ENCODE results near the gene SYTL4.
"Not testable (repeated sequence)": the region's sequence is repeated elsewhere in the genome, so short reads cannot be mapped to it uniquely, and the experiment has no call there.

Gene SYTL4

GRCh38 chrX:100731441-100732281, at the start of gene SYTL4:
TSS of gene SYTL4 (minus strand) at chrX:100732121. CDS start at chrX:100702037, 30,084 bp downstream.
- TF ChIP-seq, protein P1, sequence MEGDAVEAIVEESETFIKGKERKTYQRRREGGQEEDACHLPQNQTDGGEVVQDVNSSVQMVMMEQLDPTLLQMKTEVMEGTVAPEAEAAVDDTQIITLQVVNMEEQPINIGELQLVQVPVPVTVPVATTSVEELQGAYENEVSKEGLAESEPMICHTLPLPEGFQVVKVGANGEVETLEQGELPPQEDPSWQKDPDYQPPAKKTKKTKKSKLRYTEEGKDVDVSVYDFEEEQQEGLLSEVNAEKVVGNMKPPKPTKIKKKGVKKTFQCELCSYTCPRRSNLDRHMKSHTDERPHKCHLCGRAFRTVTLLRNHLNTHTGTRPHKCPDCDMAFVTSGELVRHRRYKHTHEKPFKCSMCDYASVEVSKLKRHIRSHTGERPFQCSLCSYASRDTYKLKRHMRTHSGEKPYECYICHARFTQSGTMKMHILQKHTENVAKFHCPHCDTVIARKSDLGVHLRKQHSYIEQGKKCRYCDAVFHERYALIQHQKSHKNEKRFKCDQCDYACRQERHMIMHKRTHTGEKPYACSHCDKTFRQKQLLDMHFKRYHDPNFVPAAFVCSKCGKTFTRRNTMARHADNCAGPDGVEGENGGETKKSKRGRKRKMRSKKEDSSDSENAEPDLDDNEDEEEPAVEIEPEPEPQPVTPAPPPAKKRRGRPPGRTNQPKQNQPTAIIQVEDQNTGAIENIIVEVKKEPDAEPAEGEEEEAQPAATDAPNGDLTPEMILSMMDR (IDR thresholded peaks at IDR 0.05; ENCODE audit: extremely low read depth, insufficient read depth, missing control alignments), result no peak
- DNase-seq (ENCODE audit: low spot score), result peak; percentile 14
- in situ Hi-C loops (cut with MboI; ENCODE audit: low pct_unique_long_range_greater_than_20kb, low sequenced_read_pairs, unreplicated experiment), result no loop called here

GRCh38 chrX:100769439-100769838, 37.5 kb upstream of the SYTL4 start:
- not testable (repeated sequence) for DNase-seq (ENCODE audit: low spot score)
- in situ Hi-C loops (cut with MboI; ENCODE audit: low pct_unique_long_range_greater_than_20kb, low sequenced_read_pairs, unreplicated experiment), result loop anchor here (5.0 to 25.0 kb wide), 2 partner anchors 82 to 257 kb away; no protein-coding TSS in a partner anchor

DNA sequence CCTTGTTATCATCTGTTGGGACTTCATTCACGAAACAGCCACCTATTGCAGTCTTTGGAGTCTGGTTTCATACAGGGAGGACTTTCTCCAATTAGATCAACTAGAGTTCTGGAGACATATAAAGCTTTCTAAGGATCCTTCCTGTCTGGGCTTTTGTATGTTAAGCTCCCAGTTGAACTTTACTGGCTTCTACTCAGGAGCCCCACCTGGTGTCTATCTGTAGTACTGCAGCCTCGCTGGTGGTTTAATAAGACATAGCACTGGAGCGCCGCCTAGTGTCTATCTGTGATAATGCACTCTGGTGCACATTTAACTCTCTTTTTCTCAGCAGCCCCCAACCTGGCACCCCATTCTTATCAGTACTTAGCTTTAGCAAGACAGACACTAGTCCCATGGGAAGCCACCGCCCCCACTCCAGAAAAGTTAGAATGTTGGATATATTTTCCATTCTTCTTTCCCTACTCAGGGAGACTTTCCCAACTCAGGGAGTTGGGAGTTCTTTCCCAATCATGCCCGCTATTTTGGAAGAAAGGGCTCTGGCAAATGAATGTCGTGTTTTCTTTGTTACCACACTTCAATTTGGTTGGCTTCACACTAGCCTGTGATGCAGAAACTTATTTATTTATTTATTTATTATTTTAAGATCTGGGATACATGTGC, 36.9 kb upstream of the SYTL4 start:
- TF ChIP-seq, protein P1 (IDR thresholded peaks at IDR 0.05; ENCODE audit: extremely low read depth, insufficient read depth, missing control alignments), result peak; percentile 100
- in situ Hi-C loops (cut with MboI; ENCODE audit: low pct_unique_long_range_greater_than_20kb, low sequenced_read_pairs, unreplicated experiment), result loop anchor here (5.0 to 25.0 kb wide), 2 partner anchors 82 to 257 kb away; no protein-coding TSS in a partner anchor
- peak; percentile 70 for DNase-seq (ENCODE audit: low spot score)

GRCh38 chrX:100750883-100751282, 19.0 kb upstream of the SYTL4 start:
- in situ Hi-C loops (cut with MboI; ENCODE audit: low pct_unique_long_range_greater_than_20kb, low sequenced_read_pairs, unreplicated experiment), result loop anchor here (25.0 kb wide), 1 partner anchor 239 kb away; no protein-coding TSS in a partner anchor
- TF ChIP-seq, protein P1 (IDR thresholded peaks at IDR 0.05; ENCODE audit: extremely low read depth, insufficient read depth, missing control alignments), result no peak
- no peak for DNase-seq (ENCODE audit: low spot score)

DNA sequence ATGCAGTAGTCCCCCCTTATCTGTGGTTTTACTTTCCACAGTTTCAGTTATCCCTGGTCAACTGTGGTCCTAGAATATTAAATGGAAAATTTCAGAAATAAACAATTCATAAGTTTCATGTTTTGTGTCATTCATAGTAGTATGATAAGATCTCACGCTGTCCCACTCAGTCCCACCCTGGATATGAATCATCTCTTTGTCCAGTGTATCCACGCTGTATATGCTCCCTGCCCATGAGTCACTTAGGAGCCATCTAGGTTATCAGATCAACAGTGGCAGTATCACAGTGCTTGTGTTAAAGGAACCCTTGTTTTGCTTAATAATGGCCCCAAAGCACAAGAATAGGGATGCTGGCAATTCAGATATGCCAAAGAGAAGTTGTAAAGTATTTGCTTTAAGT, 16.2 kb upstream of the SYTL4 start:
- TF ChIP-seq, protein P1 (IDR thresholded peaks at IDR 0.05; ENCODE audit: extremely low read depth, insufficient read depth, missing control alignments), result no peak
- no peak for DNase-seq (ENCODE audit: low spot score)

DNA sequence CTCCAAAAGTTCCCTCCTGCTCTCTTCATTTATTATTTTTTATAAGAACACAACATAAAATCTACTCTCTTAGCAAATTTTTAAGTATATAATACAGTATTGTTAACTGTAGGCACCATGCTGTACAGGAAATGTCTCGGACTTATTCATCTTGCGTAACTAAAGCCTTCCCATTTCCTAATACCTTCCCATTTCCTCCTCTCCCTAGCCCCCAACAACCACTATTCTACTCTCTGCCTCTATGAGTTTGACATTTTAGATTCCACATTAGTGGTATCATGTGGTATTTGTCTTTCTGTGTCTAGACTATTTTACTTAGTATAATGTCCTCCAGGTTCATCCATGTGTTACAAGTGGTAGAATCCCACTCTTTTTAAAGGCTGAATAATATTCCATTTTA, 15.8 kb upstream of the SYTL4 start:
- in situ Hi-C loops (cut with MboI; ENCODE audit: low pct_unique_long_range_greater_than_20kb, low sequenced_read_pairs, unreplicated experiment), result no loop called here
- no peak for DNase-seq (ENCODE audit: low spot score)
- TF ChIP-seq, protein P1 (IDR thresholded peaks at IDR 0.05; ENCODE audit: extremely low read depth, insufficient read depth, missing control alignments), result no peak

More for the DNA sequence above, 16.2 kb upstream of the SYTL4 start:
- in situ Hi-C loops (cut with MboI; ENCODE audit: low pct_unique_long_range_greater_than_20kb, low sequenced_read_pairs, unreplicated experiment), result no loop called here

DNA sequence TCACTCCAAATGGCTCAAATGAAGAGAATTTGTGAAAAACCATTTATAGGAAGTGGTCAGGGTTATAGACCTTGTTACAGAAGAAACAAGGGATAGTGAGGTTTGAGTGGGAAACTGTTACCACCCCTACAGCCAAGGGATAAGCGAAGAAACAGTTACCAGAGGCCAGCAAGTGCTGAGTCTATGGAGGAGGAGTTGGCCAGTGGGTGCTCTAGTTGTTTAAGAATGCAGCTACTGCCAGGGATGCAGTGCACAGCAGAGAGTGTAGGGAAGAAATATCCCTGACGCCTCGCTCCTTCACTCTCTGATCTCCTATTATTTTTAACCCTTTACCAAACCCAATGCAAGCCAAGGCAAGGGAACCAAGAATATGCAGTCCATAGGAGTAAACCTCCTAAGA, 15.2 kb upstream of the SYTL4 start:
- in situ Hi-C loops (cut with MboI; ENCODE audit: low pct_unique_long_range_greater_than_20kb, low sequenced_read_pairs, unreplicated experiment), result no loop called here
- DNase-seq (ENCODE audit: low spot score), result no peak
- TF ChIP-seq, protein P1 (IDR thresholded peaks at IDR 0.05; ENCODE audit: extremely low read depth, insufficient read depth, missing control alignments), result no peak

Measured in GM13977 (cell line).